Smooth muscle cell (in vitro differentiated cells): Measurements from ENCODE around the gene UBE3D. TPM values are rescaled to one million over a fixed set of nuclear protein-coding genes. Genes with fewer than 3 reads are reported as not detected.

Source experiments
- DNase-seq: peaks from one replicate; lab custom pipeline; 2025; ENCODE audit not compliant: unreplicated experiment; lab: John Stamatoyannopoulos, UW
- H2AFZ ChIP-seq: fragments of 200-600 bp; sonication (generic); 2 replicates; pipeline ENCODE4 v1.6.0; 2016; ENCODE audit warnings: antibody characterized with exemption, low read depth, mild to moderate bottlenecking
- H3F3A ChIP-seq: fragments of 200-600 bp; sonication (generic); 2 replicates; pipeline ENCODE4 v1.6.0; 2017; ENCODE audit warnings: antibody characterized with exemption, low read depth
- H3K27ac ChIP-seq: fragments of 200-600 bp; sonication (generic); 2 replicates; pipeline ENCODE4 v1.5.1; 2016; ENCODE audit warnings: low read depth, mild to moderate bottlenecking
- H3K27me3 ChIP-seq: fragments of 200-600 bp; sonication (generic); 2 replicates; pipeline ENCODE4 v1.6.1; 2016; ENCODE audit warnings: low read depth, mild to moderate bottlenecking
- H3K36me3 ChIP-seq: fragments of 200-600 bp; sonication (generic); 2 replicates; pipeline ENCODE4 v1.5.1; 2016; ENCODE audit warnings: low read depth
- H3K4me1 ChIP-seq: fragments of 200-600 bp; sonication (generic); 2 replicates; pipeline ENCODE4 v1.5.1; 2016; ENCODE audit warnings: low read depth
- H3K4me2 ChIP-seq: fragments of 200-600 bp; sonication (generic); 2 replicates; pipeline ENCODE4 v1.6.0; 2016; ENCODE audit warnings: mild to moderate bottlenecking
- H3K4me3 ChIP-seq: fragments of 200-600 bp; sonication (generic); 2 replicates; pipeline ENCODE4 v1.5.1; 2016; ENCODE audit warnings: mild to moderate bottlenecking
- H3K79me2 ChIP-seq: fragments of 200-600 bp; sonication (generic); 2 replicates; pipeline ENCODE4 v1.6.0; 2016; ENCODE audit warnings: low read depth, mild to moderate bottlenecking
- H3K9ac ChIP-seq: fragments of 200-600 bp; sonication (generic); 2 replicates; pipeline ENCODE4 v1.6.0; 2016; ENCODE audit warnings: low read depth
- H3K9me3 ChIP-seq: fragments of 200-600 bp; sonication (generic); replicated peaks from 2 replicates; pipeline ENCODE4 v1.5.1; 2016; ENCODE audit warnings: low read depth
- H4K20me1 ChIP-seq: fragments of 200-600 bp; sonication (generic); 2 replicates; pipeline ENCODE4 v1.6.0; 2016; ENCODE audit warnings: low read depth
- WGBS: methylation state at CpG from one replicate; pipeline ENCODE4 v1.1.7; 2016; ENCODE audit warnings: low lambda C conversion rate; 5-methylcytosine and 5-hydroxymethylcytosine counted together
- polyA plus RNA-seq: library from polyadenylated mRNA; unstranded; fragments of >200 nt; fragmentation: Nextera tagmentation; extraction: Ambion mirVana; gene quantifications from 2 replicates; pipeline ENCODE4 v1.2.1, GENCODE V29; 2016
- total RNA-seq: library from RNA; depleted of rRNA; stranded (reverse); fragments of >200 nt; gene quantifications from 2 replicates; pipeline ENCODE4 v1.2.3, GENCODE V29; 2014
- TF ChIP-seq, protein P1 (sequence below): fragments of 200-600 bp; sonication (generic); IDR thresholded peaks from 2 replicates; pipeline ENCODE4 v1.5.1; 2017; ENCODE audit warnings: borderline replicate concordance, mild to moderate bottlenecking, antibody characterized with exemption; ENCODE audit not compliant: insufficient read depth, poor library complexity, severe bottlenecking

The UBE3D gene
- total and polyA plus RNA-seq, 2 experiments from 2014 or later: 2.1 to 6.1 TPM

GRCh38 chr6:82987951-82988350, 77.7 kb downstream of the UBE3D start:
- Histone ChIP-seq H3F3A (no peaks in the 10 kb centered on the region), H3K79me2 (no peaks in the 10 kb centered on the region), H3K27ac (peak overlapping the region; percentile 58), H3K4me2 (no peak overlapping the region), H4K20me1 (no peaks in the 10 kb centered on the region), H3K4me3 (no peak overlapping the region), H3K4me1 (peaks cover 14% of the 10 kb centered on the region), H3K36me3 (no peaks in the 10 kb centered on the region), H2AFZ (no peak overlapping the region), H3K27me3 (no peaks in the 10 kb centered on the region), H3K9ac (no peak overlapping the region), H3K9me3 (no peaks in the 10 kb centered on the region)
- 93% methylated on average over 3 of the region's 3 CpGs for WGBS
- TF ChIP-seq, protein P1, sequence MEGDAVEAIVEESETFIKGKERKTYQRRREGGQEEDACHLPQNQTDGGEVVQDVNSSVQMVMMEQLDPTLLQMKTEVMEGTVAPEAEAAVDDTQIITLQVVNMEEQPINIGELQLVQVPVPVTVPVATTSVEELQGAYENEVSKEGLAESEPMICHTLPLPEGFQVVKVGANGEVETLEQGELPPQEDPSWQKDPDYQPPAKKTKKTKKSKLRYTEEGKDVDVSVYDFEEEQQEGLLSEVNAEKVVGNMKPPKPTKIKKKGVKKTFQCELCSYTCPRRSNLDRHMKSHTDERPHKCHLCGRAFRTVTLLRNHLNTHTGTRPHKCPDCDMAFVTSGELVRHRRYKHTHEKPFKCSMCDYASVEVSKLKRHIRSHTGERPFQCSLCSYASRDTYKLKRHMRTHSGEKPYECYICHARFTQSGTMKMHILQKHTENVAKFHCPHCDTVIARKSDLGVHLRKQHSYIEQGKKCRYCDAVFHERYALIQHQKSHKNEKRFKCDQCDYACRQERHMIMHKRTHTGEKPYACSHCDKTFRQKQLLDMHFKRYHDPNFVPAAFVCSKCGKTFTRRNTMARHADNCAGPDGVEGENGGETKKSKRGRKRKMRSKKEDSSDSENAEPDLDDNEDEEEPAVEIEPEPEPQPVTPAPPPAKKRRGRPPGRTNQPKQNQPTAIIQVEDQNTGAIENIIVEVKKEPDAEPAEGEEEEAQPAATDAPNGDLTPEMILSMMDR: no peak
- DNase-seq: no peak

DNA sequence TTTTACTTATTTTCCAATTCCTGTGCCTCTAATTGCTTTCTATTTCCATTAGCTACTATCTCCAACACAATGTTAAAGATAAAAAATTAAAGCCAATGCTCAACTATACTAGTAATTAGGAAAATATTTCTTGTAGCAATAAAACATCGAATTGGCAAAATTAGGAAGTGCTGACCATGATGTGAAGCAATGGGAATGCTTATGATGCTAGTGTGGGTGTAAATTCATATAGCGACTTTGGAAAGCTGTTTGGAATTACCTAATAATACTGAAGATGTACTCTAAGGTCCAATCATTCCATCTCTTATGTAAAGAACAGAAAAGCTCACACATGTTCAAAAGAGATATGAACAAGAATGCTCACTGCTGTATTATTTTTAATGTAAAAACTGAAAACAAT, 78.2 kb downstream of the UBE3D start:
- no peak for DNase-seq
- H3K4me3 ChIP-seq: no peak overlapping the region
- H3K27ac ChIP-seq: no peak overlapping the region
- no peak overlapping the region for H2AFZ ChIP-seq
- H3K4me1 ChIP-seq: peaks cover 14% of the 10 kb centered on the region
- H3K9ac ChIP-seq: no peak overlapping the region
- H4K20me1 ChIP-seq: no peaks in the 10 kb centered on the region
- no peaks in the 10 kb centered on the region for H3K27me3 ChIP-seq
- TF ChIP-seq, protein P1: no peak
- H3K79me2 ChIP-seq: no peaks in the 10 kb centered on the region
- 82% methylated on average over 2 of the region's 2 CpGs for WGBS
- H3K36me3 ChIP-seq: no peaks in the 10 kb centered on the region
- no peak overlapping the region for H3K4me2 ChIP-seq
- no peaks in the 10 kb centered on the region for H3F3A ChIP-seq
- H3K9me3 ChIP-seq: no peaks in the 10 kb centered on the region

- TF ChIP-seq, protein P1: no peak
- Histone ChIP-seq H3K9me3 (no peaks in the 10 kb centered on the region), H3K27me3 (no peaks in the 10 kb centered on the region), H3K9ac (no peak overlapping the region), H2AFZ (no peak overlapping the region), H3F3A (no peaks in the 10 kb centered on the region), H3K36me3 (no peaks in the 10 kb centered on the region), H3K79me2 (no peaks in the 10 kb centered on the region), H3K4me1 (peaks cover 14% of the 10 kb centered on the region), H3K4me3 (no peak overlapping the region), H3K27ac (no peak overlapping the region), H4K20me1 (no peaks in the 10 kb centered on the region), H3K4me2 (no peak overlapping the region)
- DNase-seq: no peak
Observed at GRCh38 chr6:82984720-82985119, 80.9 kb downstream of the UBE3D start.

GRCh38 chr6:82980086-82980485, 85.6 kb downstream of the UBE3D start:
- Histone ChIP-seq H4K20me1 (no peaks in the 10 kb centered on the region), H3K9ac (no peak overlapping the region), H3K36me3 (no peaks in the 10 kb centered on the region), H3K4me2 (no peak overlapping the region), H3F3A (no peaks in the 10 kb centered on the region), H3K9me3 (no peaks in the 10 kb centered on the region), H3K27me3 (no peaks in the 10 kb centered on the region), H3K4me1 (no peaks in the 10 kb centered on the region), H2AFZ (no peak overlapping the region), H3K4me3 (no peak overlapping the region), H3K79me2 (no peaks in the 10 kb centered on the region), H3K27ac (no peak overlapping the region)
- TF ChIP-seq, protein P1: no peak
- 57% methylated on average over 1 of the region's 1 CpG for WGBS
- no peak for DNase-seq
